WTC11 (cell line): ENCODE measurements around the gene HS3ST4.

Source experiments
- CREB1 ChIP-seq: sonication (generic); formaldehyde crosslinking; IDR thresholded peaks from 2 replicates; pipeline ENCODE4 v1.8.0; 2023; ENCODE audit warnings: mild to moderate bottlenecking, missing genetic modification reagents
- ETV6 ChIP-seq: sonication (generic); formaldehyde crosslinking; IDR thresholded peaks from 2 replicates; pipeline ENCODE4 v1.8.1; 2022; ENCODE audit warnings: mild to moderate bottlenecking, missing genetic modification reagents
- JUN ChIP-seq: sonication (generic); formaldehyde crosslinking; IDR thresholded peaks from 2 replicates; pipeline ENCODE4 v1.8.0; 2023; ENCODE audit warnings: mild to moderate bottlenecking, missing genetic modification reagents
- KAT7 ChIP-seq: sonication (generic); formaldehyde crosslinking; IDR thresholded peaks from 2 replicates; pipeline ENCODE4 v1.8.1; 2023; ENCODE audit warnings: missing genetic modification reagents, mild to moderate bottlenecking, borderline replicate concordance
- NFYB ChIP-seq: sonication (generic); formaldehyde crosslinking; conservative IDR thresholded peaks from 2 replicates; pipeline ENCODE4 v1.8.0; 2022; ENCODE audit warnings: low read depth, missing genetic modification reagents
- NR1H2 ChIP-seq: sonication (generic); formaldehyde crosslinking; IDR thresholded peaks from 2 replicates; pipeline ENCODE4 v1.9.0; 2021; ENCODE audit warnings: mild to moderate bottlenecking, moderate library complexity, missing genetic modification reagents
- OVOL2 ChIP-seq: fragments of 250-450 bp; sonication (Bioruptor Pico); IDR thresholded peaks from 2 replicates; pipeline ENCODE4 v1.9.0; 2021; ENCODE audit warnings: mild to moderate bottlenecking, borderline replicate concordance
- ZBTB21 ChIP-seq: sonication (generic); formaldehyde crosslinking; IDR thresholded peaks from 2 replicates; pipeline ENCODE4 v1.8.1; 2023; ENCODE audit warnings: mild to moderate bottlenecking, missing genetic modification reagents, borderline replicate concordance
- ZNF263 ChIP-seq: sonication (generic); formaldehyde crosslinking; IDR thresholded peaks from 2 replicates; pipeline ENCODE4 v1.8.1; 2022; ENCODE audit warnings: low read depth, mild to moderate bottlenecking, moderate library complexity, missing genetic modification reagents
- ZNF671 ChIP-seq: fragments of 250-450 bp; sonication (Bioruptor Pico); IDR thresholded peaks from 2 replicates; pipeline ENCODE4 v1.8.0; 2021; ENCODE audit warnings: mild to moderate bottlenecking
- TF ChIP-seq, protein P1 (sequence below): fragments of 200-600 bp; IDR thresholded peaks from 2 replicates; pipeline ENCODE4 v1.8.0; 2022; ENCODE audit warnings: antibody characterized with exemption
- TF ChIP-seq, protein P2 (sequence below): sonication (generic); formaldehyde crosslinking; IDR thresholded peaks from 2 replicates; pipeline ENCODE4 v1.8.1; 2023; ENCODE audit warnings: mild to moderate bottlenecking, missing genetic modification reagents, moderate library complexity
- TF ChIP-seq, protein P3 (sequence below): sonication (generic); formaldehyde crosslinking; IDR thresholded peaks from 2 replicates; pipeline ENCODE4 v1.8.1; 2023; ENCODE audit warnings: mild to moderate bottlenecking, missing genetic modification reagents, borderline replicate concordance
- TF ChIP-seq, protein P4 (sequence below): sonication (generic); formaldehyde crosslinking; IDR thresholded peaks from 2 replicates; pipeline ENCODE4 v1.8.1; 2022; ENCODE audit warnings: low read depth, missing genetic modification reagents, borderline replicate concordance

DNA sequence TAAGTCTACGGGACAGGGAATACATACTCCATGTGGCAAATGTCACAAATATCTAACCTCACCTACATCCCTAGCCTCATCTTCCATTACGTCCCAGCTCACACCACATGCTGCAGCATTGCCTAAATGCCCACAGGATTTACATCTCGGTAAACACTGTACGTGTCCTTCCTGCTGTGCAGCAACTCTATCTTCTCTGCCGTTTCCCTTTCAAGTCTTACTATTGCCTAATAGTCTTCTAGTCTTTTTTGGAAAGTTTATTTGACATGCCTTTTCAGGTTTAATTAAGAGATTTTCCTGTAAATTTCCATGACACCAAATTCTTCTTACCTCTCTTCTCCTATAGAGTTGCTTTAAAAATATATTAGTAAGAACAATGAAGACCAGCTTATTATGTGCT, 120.5 kb downstream of the HS3ST4 start:
- TF ChIP-seq, protein P1, sequence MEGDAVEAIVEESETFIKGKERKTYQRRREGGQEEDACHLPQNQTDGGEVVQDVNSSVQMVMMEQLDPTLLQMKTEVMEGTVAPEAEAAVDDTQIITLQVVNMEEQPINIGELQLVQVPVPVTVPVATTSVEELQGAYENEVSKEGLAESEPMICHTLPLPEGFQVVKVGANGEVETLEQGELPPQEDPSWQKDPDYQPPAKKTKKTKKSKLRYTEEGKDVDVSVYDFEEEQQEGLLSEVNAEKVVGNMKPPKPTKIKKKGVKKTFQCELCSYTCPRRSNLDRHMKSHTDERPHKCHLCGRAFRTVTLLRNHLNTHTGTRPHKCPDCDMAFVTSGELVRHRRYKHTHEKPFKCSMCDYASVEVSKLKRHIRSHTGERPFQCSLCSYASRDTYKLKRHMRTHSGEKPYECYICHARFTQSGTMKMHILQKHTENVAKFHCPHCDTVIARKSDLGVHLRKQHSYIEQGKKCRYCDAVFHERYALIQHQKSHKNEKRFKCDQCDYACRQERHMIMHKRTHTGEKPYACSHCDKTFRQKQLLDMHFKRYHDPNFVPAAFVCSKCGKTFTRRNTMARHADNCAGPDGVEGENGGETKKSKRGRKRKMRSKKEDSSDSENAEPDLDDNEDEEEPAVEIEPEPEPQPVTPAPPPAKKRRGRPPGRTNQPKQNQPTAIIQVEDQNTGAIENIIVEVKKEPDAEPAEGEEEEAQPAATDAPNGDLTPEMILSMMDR, result no peak
- no peak for TF ChIP-seq OVOL2 (CRISPR knock-in tag)
- no peak for TF ChIP-seq JUN (CRISPR knock-in tag)
- TF ChIP-seq NR1H2 (CRISPR knock-in tag), result no peak
- TF ChIP-seq CREB1 (CRISPR knock-in tag), result no peak
- TF ChIP-seq, protein P2, sequence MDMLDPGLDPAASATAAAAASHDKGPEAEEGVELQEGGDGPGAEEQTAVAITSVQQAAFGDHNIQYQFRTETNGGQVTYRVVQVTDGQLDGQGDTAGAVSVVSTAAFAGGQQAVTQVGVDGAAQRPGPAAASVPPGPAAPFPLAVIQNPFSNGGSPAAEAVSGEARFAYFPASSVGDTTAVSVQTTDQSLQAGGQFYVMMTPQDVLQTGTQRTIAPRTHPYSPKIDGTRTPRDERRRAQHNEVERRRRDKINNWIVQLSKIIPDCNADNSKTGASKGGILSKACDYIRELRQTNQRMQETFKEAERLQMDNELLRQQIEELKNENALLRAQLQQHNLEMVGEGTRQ (CRISPR knock-in tag), result no peak
- no peak for TF ChIP-seq ZBTB21 (CRISPR knock-in tag)
- no peak for TF ChIP-seq NFYB (CRISPR knock-in tag)
- TF ChIP-seq, protein P3, sequence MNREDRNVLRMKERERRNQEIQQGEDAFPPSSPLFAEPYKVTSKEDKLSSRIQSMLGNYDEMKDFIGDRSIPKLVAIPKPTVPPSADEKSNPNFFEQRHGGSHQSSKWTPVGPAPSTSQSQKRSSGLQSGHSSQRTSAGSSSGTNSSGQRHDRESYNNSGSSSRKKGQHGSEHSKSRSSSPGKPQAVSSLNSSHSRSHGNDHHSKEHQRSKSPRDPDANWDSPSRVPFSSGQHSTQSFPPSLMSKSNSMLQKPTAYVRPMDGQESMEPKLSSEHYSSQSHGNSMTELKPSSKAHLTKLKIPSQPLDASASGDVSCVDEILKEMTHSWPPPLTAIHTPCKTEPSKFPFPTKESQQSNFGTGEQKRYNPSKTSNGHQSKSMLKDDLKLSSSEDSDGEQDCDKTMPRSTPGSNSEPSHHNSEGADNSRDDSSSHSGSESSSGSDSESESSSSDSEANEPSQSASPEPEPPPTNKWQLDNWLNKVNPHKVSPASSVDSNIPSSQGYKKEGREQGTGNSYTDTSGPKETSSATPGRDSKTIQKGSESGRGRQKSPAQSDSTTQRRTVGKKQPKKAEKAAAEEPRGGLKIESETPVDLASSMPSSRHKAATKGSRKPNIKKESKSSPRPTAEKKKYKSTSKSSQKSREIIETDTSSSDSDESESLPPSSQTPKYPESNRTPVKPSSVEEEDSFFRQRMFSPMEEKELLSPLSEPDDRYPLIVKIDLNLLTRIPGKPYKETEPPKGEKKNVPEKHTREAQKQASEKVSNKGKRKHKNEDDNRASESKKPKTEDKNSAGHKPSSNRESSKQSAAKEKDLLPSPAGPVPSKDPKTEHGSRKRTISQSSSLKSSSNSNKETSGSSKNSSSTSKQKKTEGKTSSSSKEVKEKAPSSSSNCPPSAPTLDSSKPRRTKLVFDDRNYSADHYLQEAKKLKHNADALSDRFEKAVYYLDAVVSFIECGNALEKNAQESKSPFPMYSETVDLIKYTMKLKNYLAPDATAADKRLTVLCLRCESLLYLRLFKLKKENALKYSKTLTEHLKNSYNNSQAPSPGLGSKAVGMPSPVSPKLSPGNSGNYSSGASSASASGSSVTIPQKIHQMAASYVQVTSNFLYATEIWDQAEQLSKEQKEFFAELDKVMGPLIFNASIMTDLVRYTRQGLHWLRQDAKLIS (CRISPR knock-in tag), result no peak
- TF ChIP-seq KAT7 (CRISPR knock-in tag), result no peak
- no peak for TF ChIP-seq ZNF263 (CRISPR knock-in tag)
- TF ChIP-seq, protein P4, sequence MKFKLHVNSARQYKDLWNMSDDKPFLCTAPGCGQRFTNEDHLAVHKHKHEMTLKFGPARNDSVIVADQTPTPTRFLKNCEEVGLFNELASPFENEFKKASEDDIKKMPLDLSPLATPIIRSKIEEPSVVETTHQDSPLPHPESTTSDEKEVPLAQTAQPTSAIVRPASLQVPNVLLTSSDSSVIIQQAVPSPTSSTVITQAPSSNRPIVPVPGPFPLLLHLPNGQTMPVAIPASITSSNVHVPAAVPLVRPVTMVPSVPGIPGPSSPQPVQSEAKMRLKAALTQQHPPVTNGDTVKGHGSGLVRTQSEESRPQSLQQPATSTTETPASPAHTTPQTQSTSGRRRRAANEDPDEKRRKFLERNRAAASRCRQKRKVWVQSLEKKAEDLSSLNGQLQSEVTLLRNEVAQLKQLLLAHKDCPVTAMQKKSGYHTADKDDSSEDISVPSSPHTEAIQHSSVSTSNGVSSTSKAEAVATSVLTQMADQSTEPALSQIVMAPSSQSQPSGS (CRISPR knock-in tag), result no peak
- no peak for TF ChIP-seq ETV6 (CRISPR knock-in tag)
- no peak for TF ChIP-seq ZNF671 (CRISPR knock-in tag)
